ENCODE measurements around the gene SMYD3. TPM values are rescaled to one million over a fixed set of nuclear protein-coding genes. Genes with fewer than 3 reads are reported as not detected.
"Not testable (repeated sequence)": the region's sequence is repeated elsewhere in the genome, so short reads cannot be mapped to it uniquely, and the experiment has no call there.

Gene SMYD3
- polyA plus RNA-seq, 1 donor, result 25.2 TPM

GRCh38 chr1:246357014-246357598 lies 150.0 kb downstream of the SMYD3 start:
- DNase-seq, result not testable (repeated sequence)

GRCh38 chr1:246355411-246356230 lies 151.5 kb downstream of the SMYD3 start:
- no peak for DNase-seq

GRCh38 chr1:246351721-246352120 lies 155.4 kb downstream of the SMYD3 start:
- DNase-seq, result no peak

GRCh38 chr1:246350745-246351144 lies 156.3 kb downstream of the SMYD3 start:
- no peak for DNase-seq

- DNase-seq, result no peak
These were observed 163.1 kb downstream of the SMYD3 start for GRCh38 chr1:246343937-246344336.

- DNase-seq, result no peak
These were observed 163.8 kb downstream of the SMYD3 start for GRCh38 chr1:246343251-246343650.

GRCh38 chr1:246338546-246338945 lies 168.5 kb downstream of the SMYD3 start:
- no peak for DNase-seq

- no peak for DNase-seq
These were observed 169.0 kb downstream of the SMYD3 start for GRCh38 chr1:246338098-246338497.

GRCh38 chr1:246335151-246335550 lies 171.9 kb downstream of the SMYD3 start:
- no peak for DNase-seq

- no peak for DNase-seq
These were observed 173.2 kb downstream of the SMYD3 start for GRCh38 chr1:246333855-246334254.

GRCh38 chr1:246332078-246332477 lies 175.0 kb downstream of the SMYD3 start:
- DNase-seq, result no peak

GRCh38 chr1:246329900-246330299 lies 177.2 kb downstream of the SMYD3 start:
- no peak for DNase-seq

- DNase-seq, result not testable (repeated sequence)
These were observed 177.8 kb downstream of the SMYD3 start for GRCh38 chr1:246329292-246329691.

- no peak for DNase-seq
These were observed 182.4 kb downstream of the SMYD3 start for GRCh38 chr1:246324711-246325110.

- not testable (repeated sequence) for DNase-seq
These were observed 183.0 kb downstream of the SMYD3 start for GRCh38 chr1:246324033-246324432.

GRCh38 chr1:246320286-246320685 lies 186.8 kb downstream of the SMYD3 start:
- DNase-seq, result no peak

GRCh38 chr1:246319083-246319714 lies 187.9 kb downstream of the SMYD3 start:
- no peak for DNase-seq

- DNase-seq, result no peak
These were observed 188.5 kb downstream of the SMYD3 start for GRCh38 chr1:246318622-246319021.

- no peak for DNase-seq
These were observed 189.1 kb downstream of the SMYD3 start for GRCh38 chr1:246318036-246318359.

- DNase-seq, result no peak
These were observed 189.6 kb downstream of the SMYD3 start for GRCh38 chr1:246317332-246318035.

GRCh38 chr1:246311461-246311860 lies 195.6 kb downstream of the SMYD3 start:
- DNase-seq, result no peak

- DNase-seq, result no peak
These were observed 197.7 kb downstream of the SMYD3 start for GRCh38 chr1:246309247-246309884.
